ENCODE results near the gene EVI2B. TPM values are rescaled to one million over a fixed set of nuclear protein-coding genes. Genes with fewer than 3 reads are reported as not detected.

Gene EVI2B
- total RNA-seq, 3 donors from 2014 or later, result 5.9 to 38.1 (median 10.2) TPM

GRCh38 chr17:31297090-31297489 is 16.8 kb downstream of the EVI2B start, which contains the start of gene OMG:
Gene OMG, minus strand, starts transcription at chr17:31297239. Its CDS starts 908 bp downstream, at chr17:31296331.
- no peak within 1 kb of the TSS for H3K4me3 ChIP-seq
- H3K27ac ChIP-seq, result no peak within 1 kb of the TSS
- no peak for DNase-seq (ENCODE audit: low spot score in 2 of 2)
- intact Hi-C loops (cut with DNase I; ENCODE audit: low total_unique reads), result no loop called here
- no peak for TF ChIP-seq POLR2AphosphoS5 (IDR thresholded peaks at IDR 0.05)
- no peak for TF ChIP-seq POLR2A (IDR thresholded peaks at IDR 0.05)
- TF ChIP-seq CTCF (IDR thresholded peaks at IDR 0.05), result no peak
- no peaks in the 10 kb centered on the region for H3K9me3 ChIP-seq
- H3K36me3 ChIP-seq, result no peaks in the 10 kb centered on the region
- H3K4me1 ChIP-seq, result no peaks in the 10 kb centered on the region
- no peaks in the 10 kb centered on the region for H3K27me3 ChIP-seq

GRCh38 chr17:31296142-31296541 is 17.7 kb downstream of the EVI2B start:
- Histone ChIP-seq H3K4me1 (no peaks in the 10 kb centered on the region), H3K9me3 (no peaks in the 10 kb centered on the region), H3K27me3 (no peaks in the 10 kb centered on the region), H3K36me3 (no peaks in the 10 kb centered on the region), H3K27ac (no peak overlapping the region), H3K4me3 (no peak overlapping the region)
- TF ChIP-seq CTCF (IDR thresholded peaks at IDR 0.05) (no peak), POLR2AphosphoS5 (IDR thresholded peaks at IDR 0.05) (no peak), POLR2A (IDR thresholded peaks at IDR 0.05) (no peak)
- intact Hi-C loops (cut with DNase I; ENCODE audit: low total_unique reads), result no loop called here
- DNase-seq (ENCODE audit: low spot score in 2 of 2), result no peak

GRCh38 chr17:31295489-31295871 is 18.4 kb downstream of the EVI2B start:
- H3K27ac ChIP-seq, result no peak overlapping the region
- H3K36me3 ChIP-seq, result no peaks in the 10 kb centered on the region
- intact Hi-C loops (cut with DNase I; ENCODE audit: low total_unique reads), result no loop called here
- no peaks in the 10 kb centered on the region for H3K27me3 ChIP-seq
- no peak for DNase-seq (ENCODE audit: low spot score in 2 of 2)
- no peak overlapping the region for H3K4me3 ChIP-seq
- no peaks in the 10 kb centered on the region for H3K4me1 ChIP-seq
- TF ChIP-seq CTCF (IDR thresholded peaks at IDR 0.05), result no peak
- no peak for TF ChIP-seq POLR2AphosphoS5 (IDR thresholded peaks at IDR 0.05)
- no peak for TF ChIP-seq POLR2A (IDR thresholded peaks at IDR 0.05)
- no peaks in the 10 kb centered on the region for H3K9me3 ChIP-seq

GRCh38 chr17:31294820-31295488 is 18.9 kb downstream of the EVI2B start:
- Histone ChIP-seq H3K4me3 (no peak overlapping the region), H3K27ac (no peak overlapping the region), H3K27me3 (no peaks in the 10 kb centered on the region), H3K36me3 (no peaks in the 10 kb centered on the region), H3K9me3 (no peaks in the 10 kb centered on the region), H3K4me1 (no peaks in the 10 kb centered on the region)
- intact Hi-C loops (cut with DNase I; ENCODE audit: low total_unique reads), result no loop called here
- no peak for DNase-seq (ENCODE audit: low spot score in 2 of 2)
- TF ChIP-seq POLR2A (IDR thresholded peaks at IDR 0.05) (no peak), POLR2AphosphoS5 (IDR thresholded peaks at IDR 0.05) (no peak), CTCF (IDR thresholded peaks at IDR 0.05) (no peak)

- intact Hi-C loops (cut with DNase I; ENCODE audit: low total_unique reads), result no loop called here
- Histone ChIP-seq H3K27ac (no peak overlapping the region), H3K27me3 (no peaks in the 10 kb centered on the region), H3K4me1 (no peaks in the 10 kb centered on the region), H3K9me3 (no peaks in the 10 kb centered on the region), H3K4me3 (no peak overlapping the region), H3K36me3 (no peaks in the 10 kb centered on the region)
- DNase-seq (ENCODE audit: low spot score in 2 of 2), result no peak
- TF ChIP-seq CTCF (IDR thresholded peaks at IDR 0.05) (no peak), POLR2A (IDR thresholded peaks at IDR 0.05) (no peak), POLR2AphosphoS5 (IDR thresholded peaks at IDR 0.05) (no peak)
Measured at GRCh38 chr17:31294231-31294630, 19.6 kb downstream of the EVI2B start.
